ENCODE results near the gene SDK1. TPM values are rescaled to one million over a fixed set of nuclear protein-coding genes. Genes with fewer than 3 reads are reported as not detected.

The SDK1 gene
- polyA plus RNA-seq, 2 of the 4 experiments (the other 2 are of a cell fraction) = 0.12 to 0.28 TPM

DNA sequence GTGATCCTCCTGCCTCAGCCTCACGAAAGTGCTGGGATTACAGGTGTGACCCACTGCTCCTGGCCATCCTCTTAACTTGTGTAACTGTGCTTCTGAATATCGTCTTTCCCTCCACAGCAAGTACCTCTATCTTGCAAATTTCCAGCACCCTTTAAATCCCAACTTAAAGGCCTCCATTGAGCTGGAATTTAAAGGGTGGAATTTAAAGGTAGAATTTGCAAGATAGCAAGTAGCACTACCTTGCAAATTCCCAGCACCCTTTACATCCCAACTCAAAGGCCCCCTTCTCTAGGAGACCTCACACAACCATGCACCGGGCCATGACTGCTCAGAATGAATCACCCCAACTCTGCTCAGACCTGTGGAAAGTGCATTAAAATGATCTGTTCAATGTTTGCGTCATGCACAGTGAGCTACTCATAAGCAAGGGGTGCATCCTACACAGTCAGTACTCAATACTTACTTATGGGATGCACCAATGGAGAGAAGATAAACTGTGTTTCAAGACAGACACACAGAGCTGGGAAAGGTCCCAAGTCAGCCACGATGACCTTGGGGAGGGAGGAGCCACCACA lies 17.8 kb upstream of the SDK1 start:
- Histone ChIP-seq H3K27ac (no peak overlapping the region), H3K4me1 (no peaks in the 10 kb centered on the region), H3K4me3 (no peak overlapping the region), H3K4me2 (no peak overlapping the region), H3K9me3 (peaks cover 3% of the 10 kb centered on the region; the same call in 1 of the 3 replicates)
- FAIRE-seq (no peak), ATAC-seq (no peak), DNase-seq (ENCODE audit: low read depth in 1 of 2, low spot score in 1 of 2) (no peak)
- TF ChIP-seq, protein P1, sequence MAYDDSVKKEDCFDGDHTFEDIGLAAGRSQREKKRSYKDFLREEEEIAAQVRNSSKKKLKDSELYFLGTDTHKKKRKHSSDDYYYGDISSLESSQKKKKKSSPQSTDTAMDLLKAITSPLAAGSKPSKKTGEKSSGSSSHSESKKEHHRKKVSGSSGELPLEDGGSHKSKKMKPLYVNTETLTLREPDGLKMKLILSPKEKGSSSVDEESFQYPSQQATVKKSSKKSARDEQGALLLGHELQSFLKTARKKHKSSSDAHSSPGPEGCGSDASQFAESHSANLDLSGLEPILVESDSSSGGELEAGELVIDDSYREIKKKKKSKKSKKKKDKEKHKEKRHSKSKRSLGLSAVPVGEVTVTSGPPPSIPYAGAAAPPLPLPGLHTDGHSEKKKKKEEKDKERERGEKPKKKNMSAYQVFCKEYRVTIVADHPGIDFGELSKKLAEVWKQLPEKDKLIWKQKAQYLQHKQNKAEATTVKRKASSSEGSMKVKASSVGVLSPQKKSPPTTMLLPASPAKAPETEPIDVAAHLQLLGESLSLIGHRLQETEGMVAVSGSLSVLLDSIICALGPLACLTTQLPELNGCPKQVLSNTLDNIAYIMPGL (CRISPR knock-in tag; IDR thresholded peaks at IDR 0.05; ENCODE audit: borderline replicate concordance) = no peak
- TF ChIP-seq ESRRA (IDR thresholded peaks at IDR 0.05; ENCODE audit: borderline replicate concordance, low read length) = no peak
- no peak for TF ChIP-seq EHMT2 (IDR thresholded peaks at IDR 0.05; ENCODE audit: low read depth)
- TF ChIP-seq JUN (IDR thresholded peaks at IDR 0.05) = no peak
- no peak for TF ChIP-seq HEYL (CRISPR knock-in tag; IDR thresholded peaks at IDR 0.05)
- no peak for TF ChIP-seq RAD21 (conservative IDR thresholded peaks at IDR 0.05 in 1 of 2, IDR thresholded peaks at IDR 0.05 in 1 of 2)
- no peak for TF ChIP-seq KDM1A (IDR thresholded peaks at IDR 0.05; ENCODE audit: low read depth)
- TF ChIP-seq HOXB5 (CRISPR knock-in tag; IDR thresholded peaks at IDR 0.05) = no peak
- ChIA-PET POLR2A (no interaction called here), CTCF (interaction anchor here (0.6 to 1.7 kb wide), 3 partner anchors 10 to 21 kb away, joined by 3 to 6 read pairs (median 4); no protein-coding TSS in a partner anchor)
- 51% methylated on average over 5 of the region's 5 CpGs for WGBS (ENCODE audit: missing lambda C conversion rate)

- no peak overlapping the region for H3K4me3 ChIP-seq
- DNase-seq (ENCODE audit: low read depth in 1 of 2, low spot score in 1 of 2) = no peak
- no peak for TF ChIP-seq JUNB (IDR thresholded peaks at IDR 0.05)
- TF ChIP-seq CBX2 (IDR thresholded peaks at IDR 0.05; ENCODE audit: borderline replicate concordance, low read depth) = no peak
- TF ChIP-seq TFCP2L1 (CRISPR knock-in tag; IDR thresholded peaks at IDR 0.05) = no peak
- TF ChIP-seq, protein P1 (CRISPR knock-in tag; IDR thresholded peaks at IDR 0.05; ENCODE audit: borderline replicate concordance) = no peak
- TF ChIP-seq ZFP36 (IDR thresholded peaks at IDR 0.05; ENCODE audit: borderline replicate concordance, partially characterized antibody) = no peak
- no peak overlapping the region for H3K27ac ChIP-seq
- no peak for ATAC-seq
- ChIA-PET POLR2A (no interaction called here), CTCF (interaction anchor here (0.6 to 1.3 kb wide), 3 partner anchors 11 to 40 kb away, joined by 3 read pairs; no protein-coding TSS in a partner anchor)
- peaks cover 11% of the 10 kb centered on the region for H3K9me3 ChIP-seq
- no peak for FAIRE-seq
- no peak overlapping the region for H3K4me2 ChIP-seq
- no peaks in the 10 kb centered on the region for H3K4me1 ChIP-seq
- 63% methylated on average over 10 of the region's 10 CpGs for WGBS (ENCODE audit: missing lambda C conversion rate)
These were observed 15.4 kb upstream of the SDK1 start for GRCh38 chr7:3285652-3286051.

DNA sequence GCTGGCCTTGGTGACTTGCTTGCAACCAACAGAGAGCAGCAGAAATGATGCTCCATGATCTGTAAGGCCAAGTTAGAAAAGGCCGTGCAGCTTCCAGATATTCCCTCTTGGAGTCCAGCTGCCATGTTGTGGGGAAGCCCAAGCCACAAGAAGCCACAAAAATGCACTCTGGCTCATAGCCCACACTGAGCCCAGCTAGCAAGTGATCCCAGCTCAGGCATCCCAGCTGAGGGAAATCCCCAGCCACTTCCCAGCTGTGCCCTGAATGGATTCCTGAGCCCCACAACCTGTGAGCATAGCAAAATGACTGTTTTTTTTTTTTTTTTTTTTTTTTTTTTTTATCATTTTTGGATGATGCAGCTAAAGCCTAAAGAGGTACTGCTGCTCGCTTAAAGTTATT lies 11.1 kb upstream of the SDK1 start:
- no peak overlapping the region for H3K27ac ChIP-seq
- WGBS (ENCODE audit: missing lambda C conversion rate) = 11% methylated on average over 2 of the region's 2 CpGs
- peaks cover 11% of the 10 kb centered on the region for H3K9me3 ChIP-seq
- no peak for DNase-seq (ENCODE audit: low read depth in 1 of 2, low spot score in 1 of 2)
- no peak for FAIRE-seq
- H3K4me1 ChIP-seq = no peaks in the 10 kb centered on the region
- ATAC-seq = no peak
- ChIA-PET CTCF (interaction anchor here (0.7 to 2.8 kb wide), 6 partner anchors 10 to 192 kb away, joined by 3 to 11 read pairs (median 3); partner anchors contain the start of gene SDK1), POLR2A (no interaction called here)
- no peak overlapping the region for H3K4me3 ChIP-seq
- H3K4me2 ChIP-seq = no peak overlapping the region
- no peak for TF ChIP-seq EHMT2 (IDR thresholded peaks at IDR 0.05; ENCODE audit: low read depth)
- TF ChIP-seq NR3C1 (IDR thresholded peaks at IDR 0.05) = no peak
- TF ChIP-seq CBX8 (IDR thresholded peaks at IDR 0.05) = no peak
- TF ChIP-seq, protein P2, sequence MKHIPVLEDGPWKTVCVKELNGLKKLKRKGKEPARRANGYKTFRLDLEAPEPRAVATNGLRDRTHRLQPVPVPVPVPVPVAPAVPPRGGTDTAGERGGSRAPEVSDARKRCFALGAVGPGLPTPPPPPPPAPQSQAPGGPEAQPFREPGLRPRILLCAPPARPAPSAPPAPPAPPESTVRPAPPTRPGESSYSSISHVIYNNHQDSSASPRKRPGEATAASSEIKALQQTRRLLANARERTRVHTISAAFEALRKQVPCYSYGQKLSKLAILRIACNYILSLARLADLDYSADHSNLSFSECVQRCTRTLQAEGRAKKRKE (CRISPR knock-in tag; IDR thresholded peaks at IDR 0.05; ENCODE audit: low read depth) = no peak
- no peak for TF ChIP-seq CHD4 (IDR thresholded peaks at IDR 0.05; ENCODE audit: borderline replicate concordance)
- no peak for TF ChIP-seq SREBF2 (IDR thresholded peaks at IDR 0.05)
- no peak for TF ChIP-seq JUN (IDR thresholded peaks at IDR 0.05)
- TF ChIP-seq KDM5A (IDR thresholded peaks at IDR 0.05) = no peak
- TF ChIP-seq FOSL2 (IDR thresholded peaks at IDR 0.05) = no peak
- no peak for TF ChIP-seq FOSL2 (CRISPR knock-in tag; IDR thresholded peaks at IDR 0.05)
- TF ChIP-seq RAD21 (conservative IDR thresholded peaks at IDR 0.05 in 1 of 2, IDR thresholded peaks at IDR 0.05 in 1 of 2) = no peak
- TF ChIP-seq HEYL (CRISPR knock-in tag; IDR thresholded peaks at IDR 0.05) = no peak

All from A549 (cell line).